Smooth muscle cell of the umbilical artery (primary cell): ENCODE results near the gene OR2Y1. TPM values are rescaled to one million over a fixed set of nuclear protein-coding genes. Genes with fewer than 3 reads are reported as not detected.

Experiments used
- total RNA-seq: library from RNA; depleted of rRNA; stranded (reverse); fragments of >200 nt; gene quantifications from 2 replicates; pipeline ENCODE4 v1.2.3, GENCODE V29; 2014

The OR2Y1 gene, protein sequence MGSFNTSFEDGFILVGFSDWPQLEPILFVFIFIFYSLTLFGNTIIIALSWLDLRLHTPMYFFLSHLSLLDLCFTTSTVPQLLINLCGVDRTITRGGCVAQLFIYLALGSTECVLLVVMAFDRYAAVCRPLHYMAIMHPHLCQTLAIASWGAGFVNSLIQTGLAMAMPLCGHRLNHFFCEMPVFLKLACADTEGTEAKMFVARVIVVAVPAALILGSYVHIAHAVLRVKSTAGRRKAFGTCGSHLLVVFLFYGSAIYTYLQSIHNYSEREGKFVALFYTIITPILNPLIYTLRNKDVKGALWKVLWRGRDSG
- not detected in 2 replicates for total RNA-seq

DNA sequence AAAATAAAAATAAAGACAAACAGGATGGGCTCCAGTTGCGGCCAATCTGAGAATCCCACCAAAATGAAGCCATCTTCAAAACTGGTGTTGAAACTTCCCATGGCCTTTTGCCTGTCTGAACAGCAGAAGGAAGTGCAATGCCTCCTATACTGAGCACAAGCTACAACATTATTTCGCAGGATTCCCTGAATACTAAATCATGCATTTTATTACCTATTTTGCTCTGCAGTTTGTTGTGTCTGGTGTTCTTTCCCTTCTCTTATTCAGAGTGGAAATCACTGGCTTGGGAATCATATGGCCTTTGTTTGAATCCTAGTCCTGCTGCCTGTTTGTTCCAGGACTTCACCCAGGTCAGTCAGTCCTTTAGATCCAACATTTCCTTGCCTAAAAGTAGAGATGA is at the start of gene OR2Y1:
Gene OR2Y1 (minus strand): TSS at position 101 of the 400 bp plus-strand sequence. CDS start 0 bp downstream, at position 101.

Other genes starting within 250 kb of the OR2Y1 start
- gene CNOT6, start 245.7 kb downstream of the OR2Y1 start, total RNA-seq = 15.1 and 24.5 TPM in 2 replicates
- not detected in 2 replicates for gene SCGB3A1, start 148.6 kb downstream of the OR2Y1 start, total RNA-seq
- gene FLT4, start 90.5 kb downstream of the OR2Y1 start, total RNA-seq = 0.30 and 0.46 TPM in 2 replicates
- gene MGAT1, start 62.7 kb upstream of the OR2Y1 start, total RNA-seq = 96.2 and 122 TPM in 2 replicates
- 22.6 and 26.3 TPM in 2 replicates for gene ZFP62, start 121.2 kb upstream of the OR2Y1 start, total RNA-seq
- gene BTNL8, start 159.1 kb upstream of the OR2Y1 start, total RNA-seq = not detected in 2 replicates
- gene BTNL3, start 248.8 kb upstream of the OR2Y1 start, total RNA-seq = not detected in 2 replicates